Suprapubic skin (tissue), 4 donors: Measurements from ENCODE around the gene TLR9. TPM values are rescaled to one million over a fixed set of nuclear protein-coding genes. Genes with fewer than 3 reads are reported as not detected.

Experiments
- DNase-seq, 2 donors: peaks; one replicate each; pipeline ENCODE4 v3.0.0-alpha.2; 2019; ENCODE audit warnings: low spot score in 2 of 2
- H3K27ac ChIP-seq: fragments of 200-600 bp; sonication (generic); one replicate; pipeline ENCODE4 v1.5.1; 2019
- H3K27me3 ChIP-seq: fragments of 200-600 bp; sonication (generic); one replicate; pipeline ENCODE4 v1.5.1; 2019
- H3K36me3 ChIP-seq: fragments of 200-600 bp; sonication (generic); one replicate; pipeline ENCODE4 v1.5.1; 2019
- H3K4me1 ChIP-seq: fragments of 200-600 bp; sonication (generic); one replicate; pipeline ENCODE4 v1.5.1; 2019
- H3K4me3 ChIP-seq: fragments of 200-600 bp; sonication (generic); one replicate; pipeline ENCODE4 v1.5.1; 2019; ENCODE audit warnings: mild to moderate bottlenecking
- H3K9me3 ChIP-seq: fragments of 200-600 bp; sonication (generic); one replicate; pipeline ENCODE4 v1.5.1; 2019
- CTCF ChIP-seq, 2 donors: fragments of 200-600 bp in 1 of 2; fragments of 450-650 bp in 1 of 2; sonication (generic) in 1 of 2; IDR thresholded peaks; one replicate each; pipeline ENCODE4 v1.5.1; 2016 to 2019; ENCODE audit warnings: antibody characterized with exemption in 2 of 2, mild to moderate bottlenecking in 1 of 2, moderate library complexity in 1 of 2
- EP300 ChIP-seq: sonication (generic); formaldehyde crosslinking; IDR thresholded peaks from one replicate; pipeline ENCODE4 v1.6.1; 2017; ENCODE audit warnings: antibody characterized with exemption
- POLR2A ChIP-seq, 2 donors: fragments of 450-650 bp; IDR thresholded peaks; one replicate each; pipeline ENCODE4 v1.6.1; 2017; ENCODE audit warnings: antibody characterized with exemption in 2 of 2, mild to moderate bottlenecking in 2 of 2, moderate library complexity in 2 of 2
- POLR2AphosphoS5 ChIP-seq, 3 donors: sonication (generic); formaldehyde crosslinking; IDR thresholded peaks; one replicate each; pipeline ENCODE4 v1.6.1; 2017; ENCODE audit warnings: antibody characterized with exemption in 3 of 3
- WGBS: methylation state at CpG from one replicate; pipeline ENCODE4 v1.1.5; 2018; 5-methylcytosine and 5-hydroxymethylcytosine counted together
- total RNA-seq, 4 donors: library from RNA; depleted of rRNA; stranded (reverse); fragments of >200 nt; gene quantifications; one replicate each; pipeline ENCODE4 v1.1.0, GENCODE V29; 2016

The TLR9 gene
- total RNA-seq, 4 donors from 2014 or later = 0.16 TPM; not detected in 3

GRCh38 chr3:52193065-52193464 lies 32.4 kb downstream of the TLR9 start:
- H3K4me3 ChIP-seq = no peak overlapping the region
- no peaks in the 10 kb centered on the region for H3K9me3 ChIP-seq
- no peak for TF ChIP-seq CTCF (IDR thresholded peaks at IDR 0.05)
- no peak for TF ChIP-seq POLR2AphosphoS5 (IDR thresholded peaks at IDR 0.05)
- TF ChIP-seq POLR2A (IDR thresholded peaks at IDR 0.05) = no peak
- no peak for TF ChIP-seq EP300
- peaks cover 44% of the 10 kb centered on the region for H3K4me1 ChIP-seq
- 70% methylated on average over 11 of the region's 18 CpGs for WGBS
- no peak for DNase-seq
- no peaks in the 10 kb centered on the region for H3K27me3 ChIP-seq
- H3K36me3 ChIP-seq = no peaks in the 10 kb centered on the region
- H3K27ac ChIP-seq = no peak overlapping the region

GRCh38 chr3:52191663-52192062 lies 33.8 kb downstream of the TLR9 start:
- no peaks in the 10 kb centered on the region for H3K9me3 ChIP-seq
- no peak overlapping the region for H3K4me3 ChIP-seq
- 100% methylated on average over 1 of the region's 4 CpGs for WGBS
- no peak for TF ChIP-seq POLR2AphosphoS5 (IDR thresholded peaks at IDR 0.05)
- TF ChIP-seq CTCF (IDR thresholded peaks at IDR 0.05) = no peak
- TF ChIP-seq POLR2A (IDR thresholded peaks at IDR 0.05) = no peak
- TF ChIP-seq EP300 = no peak
- no peaks in the 10 kb centered on the region for H3K27me3 ChIP-seq
- H3K27ac ChIP-seq = no peak overlapping the region
- no peaks in the 10 kb centered on the region for H3K36me3 ChIP-seq
- H3K4me1 ChIP-seq = peaks cover 32% of the 10 kb centered on the region
- DNase-seq = no peak

- H3K9me3 ChIP-seq = no peaks in the 10 kb centered on the region
- no peak overlapping the region for H3K4me3 ChIP-seq
- peak overlapping the region; percentile 3 for H3K27ac ChIP-seq
- WGBS = 56% methylated on average over 9 of the region's 9 CpGs
- no peaks in the 10 kb centered on the region for H3K27me3 ChIP-seq
- peaks cover 22% of the 10 kb centered on the region for H3K4me1 ChIP-seq
- TF ChIP-seq EP300 (no peak), CTCF (IDR thresholded peaks at IDR 0.05) (no peak), POLR2A (IDR thresholded peaks at IDR 0.05) (no peak), POLR2AphosphoS5 (IDR thresholded peaks at IDR 0.05) (no peak)
- H3K36me3 ChIP-seq = no peaks in the 10 kb centered on the region
- DNase-seq = peak in 1 of 2 donors; percentile 63
Observed at GRCh38 chr3:52190294-52191074, 35.0 kb downstream of the TLR9 start.

GRCh38 chr3:52188556-52188955 lies 36.9 kb downstream of the TLR9 start:
- peaks cover 22% of the 10 kb centered on the region for H3K4me1 ChIP-seq
- WGBS = 88% methylated on average over 1 of the region's 1 CpG
- H3K36me3 ChIP-seq = no peaks in the 10 kb centered on the region
- no peaks in the 10 kb centered on the region for H3K27me3 ChIP-seq
- no peaks in the 10 kb centered on the region for H3K9me3 ChIP-seq
- no peak overlapping the region for H3K27ac ChIP-seq
- no peak for TF ChIP-seq CTCF (IDR thresholded peaks at IDR 0.05)
- peak in 1 of 2 donors; percentile 10 for DNase-seq
- no peak overlapping the region for H3K4me3 ChIP-seq

GRCh38 chr3:52186729-52187128 lies 38.7 kb downstream of the TLR9 start:
- Histone ChIP-seq H3K4me1 (peaks cover 22% of the 10 kb centered on the region), H3K36me3 (no peaks in the 10 kb centered on the region), H3K9me3 (no peaks in the 10 kb centered on the region), H3K4me3 (no peak overlapping the region), H3K27ac (no peak overlapping the region), H3K27me3 (no peaks in the 10 kb centered on the region)
- TF ChIP-seq POLR2A (IDR thresholded peaks at IDR 0.05) (no peak), CTCF (IDR thresholded peaks at IDR 0.05) (no peak), EP300 (no peak), POLR2AphosphoS5 (IDR thresholded peaks at IDR 0.05) (no peak)
- DNase-seq = no peak
- 93% methylated on average over 9 of the region's 9 CpGs for WGBS
